Astrocyte of the spinal cord (primary cell): ENCODE data around the gene METRN.

Source experiments
- DNase-seq: peaks from one replicate; pipeline ENCODE4 v3.0.0; 2011; ENCODE audit warnings: low read depth, low spot score
- H3K4me3 ChIP-seq: 2 replicates; pipeline ENCODE4 v1.5.1; 2011; ENCODE audit warnings: low read depth, mild to moderate bottlenecking, low read length, moderate library complexity
- CTCF ChIP-seq: IDR thresholded peaks from 2 replicates; pipeline ENCODE4 v1.5.1; 2012; ENCODE audit warnings: low read depth, mild to moderate bottlenecking, low read length, inconsistent platforms
- in situ Hi-C: cut with HindIII; loops from 2 replicates; pipeline ENCODE4 v1.10.0; 2017; ENCODE audit warnings: low sequenced_read_pairs

Gene METRN

GRCh38 chr16:762595-763268, 47.8 kb downstream of the METRN start:
- no peak overlapping the region for H3K4me3 ChIP-seq
- no peak for DNase-seq
- TF ChIP-seq CTCF: no peak
- in situ Hi-C loops: no loop called here

- no peak for TF ChIP-seq CTCF
- DNase-seq: no peak
- in situ Hi-C loops: no loop called here
- no peak overlapping the region for H3K4me3 ChIP-seq
Observed at GRCh38 chr16:763369-764183, 48.7 kb downstream of the METRN start.

- H3K4me3 ChIP-seq: no peak overlapping the region
- TF ChIP-seq CTCF: no peak
- DNase-seq: no peak
- in situ Hi-C loops: no loop called here
Observed at GRCh38 chr16:764184-764750, 49.3 kb downstream of the METRN start.

- TF ChIP-seq CTCF: no peak
- no peak overlapping the region for H3K4me3 ChIP-seq
- DNase-seq: no peak
- in situ Hi-C loops: no loop called here
Observed at GRCh38 chr16:764848-765487, 50.0 kb downstream of the METRN start.

GRCh38 chr16:765488-765865, 50.6 kb downstream of the METRN start:
- in situ Hi-C loops: no loop called here
- no peak for DNase-seq
- TF ChIP-seq CTCF: no peak

GRCh38 chr16:766008-766819, 51.3 kb downstream of the METRN start:
- no peak for TF ChIP-seq CTCF
- in situ Hi-C loops: no loop called here
- H3K4me3 ChIP-seq: no peak overlapping the region
- DNase-seq: no peak

More at GRCh38 chr16:765488-765865, 50.6 kb downstream of the METRN start:
- H3K4me3 ChIP-seq: no peak overlapping the region
